Lung (tissue), 12 donors: ENCODE results near the gene POC1A. TPM values are rescaled to one million over a fixed set of nuclear protein-coding genes. Genes with fewer than 3 reads are reported as not detected.

Experiments
- ATAC-seq: fragments of 200-7000 bp; cut with Tn5 transposase; one replicate; pipeline ENCODE4 v1.9.1; 2020; ENCODE audit warnings: moderate number of reproducible peaks; ENCODE audit not compliant: insufficient read depth, low FRiP score
- DNase-seq, 3 donors: peaks; one replicate each; pipeline ENCODE4 v3.0.0-alpha.2; 2013 to 2017
- H3K27ac ChIP-seq, 2 donors: one replicate each; pipeline ENCODE4 v1.5.1; 2013; ENCODE audit warnings: mild to moderate bottlenecking in 2 of 2, moderate library complexity in 2 of 2, control low read depth in 1 of 2, inconsistent platforms in 1 of 2, low read depth in 1 of 2, low read length in 1 of 2
- H3K27me3 ChIP-seq, 3 donors: one replicate each; pipeline ENCODE4 v1.5.1; 2013; ENCODE audit warnings: low read length in 2 of 3; ENCODE audit not compliant: control insufficient read depth in 3 of 3, insufficient read depth in 3 of 3
- H3K36me3 ChIP-seq, 4 donors: one replicate each; pipeline ENCODE4 v1.5.1; 2013; ENCODE audit warnings: low read length in 4 of 4, mild to moderate bottlenecking in 1 of 4, moderate library complexity in 1 of 4; ENCODE audit not compliant: control insufficient read depth in 4 of 4, insufficient read depth in 4 of 4
- H3K4me1 ChIP-seq, 5 donors: one replicate each; pipeline ENCODE4 v1.5.1; 2013; ENCODE audit warnings: low read length in 5 of 5, mild to moderate bottlenecking in 2 of 5, moderate library complexity in 1 of 5; ENCODE audit not compliant: control insufficient read depth in 5 of 5, insufficient read depth in 5 of 5
- H3K4me3 ChIP-seq: one replicate; pipeline ENCODE4 v1.5.1; 2013; ENCODE audit warnings: mild to moderate bottlenecking, control low read depth, moderate library complexity
- H3K9ac ChIP-seq, 2 donors: one replicate each; pipeline ENCODE4 v1.5.1; 2013; ENCODE audit warnings: low read length in 2 of 2, control low read depth in 1 of 2; ENCODE audit not compliant: insufficient read depth in 1 of 2
- H3K9me3 ChIP-seq, 4 donors: one replicate each; pipeline ENCODE4 v1.5.1; 2013; ENCODE audit warnings: low read length in 3 of 4, mild to moderate bottlenecking in 1 of 4, moderate library complexity in 1 of 4; ENCODE audit not compliant: control insufficient read depth in 4 of 4, insufficient read depth in 3 of 4
- WGBS, 2 donors: extraction: QIAGEN DNeasy Blood & Tissue Kit; methylation state at CpG; one replicate each; pipeline ENCODE4 v1.1.7; 2013; 5-methylcytosine and 5-hydroxymethylcytosine counted together
- polyA plus RNA-seq, 2 donors: library from polyadenylated mRNA; stranded (reverse); fragments of 200-250 nt; gene quantifications; one replicate each; pipeline ENCODE4 v1.2.1, GENCODE V29; 2013
- total RNA-seq, 2 donors: library from RNA; depleted of rRNA in 1 of 2; stranded (reverse); fragments of >200 nt in 1 of 2; gene quantifications; one replicate each; pipeline ENCODE4 v1.2.1, GENCODE V29; 2014 to 2021
- TF ChIP-seq, protein P1 (sequence below): IDR thresholded peaks from 2 replicates; pipeline ENCODE4 v1.5.1; 2012; ENCODE audit warnings: mild to moderate bottlenecking; ENCODE audit errors: control extremely low read depth, extremely low read depth
- donor health status: control.
- donor health status: control.
- donor health status: Bipolar disorder and iron deficiency.
- donor health status: healthy.
- donor health status: DM: yes; HTN: yes; CAD: no.

Gene POC1A
- total and polyA plus RNA-seq, 4 donors = 2.3 to 5.4 (median 4.0) TPM

DNA sequence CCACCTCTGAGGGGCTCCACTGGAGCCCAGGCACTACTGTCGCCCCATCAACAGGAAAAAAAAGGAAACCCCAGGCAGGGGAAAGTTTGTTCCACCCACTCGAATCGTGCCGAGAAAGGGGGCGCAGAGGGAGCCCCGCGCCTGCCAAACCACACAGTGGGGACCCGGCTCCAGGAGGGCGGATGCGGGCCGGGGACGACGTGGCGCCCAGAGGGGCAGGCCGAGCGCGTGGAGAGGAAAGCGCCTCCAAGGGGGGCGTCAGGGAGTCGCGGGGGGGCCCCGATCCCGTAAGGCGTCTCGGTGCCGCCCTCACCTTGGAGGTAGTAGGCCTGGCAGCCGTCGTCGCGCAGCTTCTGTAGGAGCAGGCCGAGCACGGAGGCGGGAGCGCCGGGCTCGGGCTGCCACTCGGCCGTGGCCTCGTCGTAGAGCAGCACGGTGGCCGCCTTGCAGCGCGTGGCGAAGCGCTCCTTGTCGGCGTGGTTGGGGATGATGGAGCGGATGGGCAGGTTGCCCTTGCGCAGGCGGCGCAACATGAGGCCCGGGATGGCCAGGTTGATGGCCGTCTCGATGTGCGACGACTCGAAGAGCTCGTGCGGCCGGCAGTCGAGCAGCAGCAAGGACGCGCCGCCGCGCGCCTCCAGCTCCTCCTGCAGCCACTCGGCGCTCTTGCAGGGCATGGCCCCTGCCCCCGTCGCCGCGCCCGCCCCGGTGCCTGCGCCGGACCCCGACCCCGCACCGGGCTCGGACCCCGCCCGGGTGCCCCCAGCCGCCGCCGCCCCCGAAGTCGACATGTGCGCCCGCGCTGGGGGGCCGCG is 98.5 kb downstream of the POC1A start:
- H3K9ac ChIP-seq = peak overlapping the region in 1 of 2 donors; percentile 46
- H3K36me3 ChIP-seq = peaks cover under 1 to 20% (median 9%) of the 10 kb centered on the region in 4 donors
- H3K27ac ChIP-seq = peak overlapping the region; percentile 89 to 91
- peaks cover 0 to 41% (median 21%) of the 10 kb centered on the region in 5 donors for H3K4me1 ChIP-seq
- TF ChIP-seq, protein P1, sequence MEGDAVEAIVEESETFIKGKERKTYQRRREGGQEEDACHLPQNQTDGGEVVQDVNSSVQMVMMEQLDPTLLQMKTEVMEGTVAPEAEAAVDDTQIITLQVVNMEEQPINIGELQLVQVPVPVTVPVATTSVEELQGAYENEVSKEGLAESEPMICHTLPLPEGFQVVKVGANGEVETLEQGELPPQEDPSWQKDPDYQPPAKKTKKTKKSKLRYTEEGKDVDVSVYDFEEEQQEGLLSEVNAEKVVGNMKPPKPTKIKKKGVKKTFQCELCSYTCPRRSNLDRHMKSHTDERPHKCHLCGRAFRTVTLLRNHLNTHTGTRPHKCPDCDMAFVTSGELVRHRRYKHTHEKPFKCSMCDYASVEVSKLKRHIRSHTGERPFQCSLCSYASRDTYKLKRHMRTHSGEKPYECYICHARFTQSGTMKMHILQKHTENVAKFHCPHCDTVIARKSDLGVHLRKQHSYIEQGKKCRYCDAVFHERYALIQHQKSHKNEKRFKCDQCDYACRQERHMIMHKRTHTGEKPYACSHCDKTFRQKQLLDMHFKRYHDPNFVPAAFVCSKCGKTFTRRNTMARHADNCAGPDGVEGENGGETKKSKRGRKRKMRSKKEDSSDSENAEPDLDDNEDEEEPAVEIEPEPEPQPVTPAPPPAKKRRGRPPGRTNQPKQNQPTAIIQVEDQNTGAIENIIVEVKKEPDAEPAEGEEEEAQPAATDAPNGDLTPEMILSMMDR = no peak
- DNase-seq (peak; percentile 56 to 72 (median 57)), ATAC-seq (no peak)
- H3K9me3 ChIP-seq = no peaks in the 10 kb centered on the region
- H3K4me3 ChIP-seq = peak overlapping the region; percentile 78
- H3K27me3 ChIP-seq = no peaks in the 10 kb centered on the region
- WGBS, 2 donors = 1% methylated on average over 78 to 94 of the region's 94 CpGs

DNA sequence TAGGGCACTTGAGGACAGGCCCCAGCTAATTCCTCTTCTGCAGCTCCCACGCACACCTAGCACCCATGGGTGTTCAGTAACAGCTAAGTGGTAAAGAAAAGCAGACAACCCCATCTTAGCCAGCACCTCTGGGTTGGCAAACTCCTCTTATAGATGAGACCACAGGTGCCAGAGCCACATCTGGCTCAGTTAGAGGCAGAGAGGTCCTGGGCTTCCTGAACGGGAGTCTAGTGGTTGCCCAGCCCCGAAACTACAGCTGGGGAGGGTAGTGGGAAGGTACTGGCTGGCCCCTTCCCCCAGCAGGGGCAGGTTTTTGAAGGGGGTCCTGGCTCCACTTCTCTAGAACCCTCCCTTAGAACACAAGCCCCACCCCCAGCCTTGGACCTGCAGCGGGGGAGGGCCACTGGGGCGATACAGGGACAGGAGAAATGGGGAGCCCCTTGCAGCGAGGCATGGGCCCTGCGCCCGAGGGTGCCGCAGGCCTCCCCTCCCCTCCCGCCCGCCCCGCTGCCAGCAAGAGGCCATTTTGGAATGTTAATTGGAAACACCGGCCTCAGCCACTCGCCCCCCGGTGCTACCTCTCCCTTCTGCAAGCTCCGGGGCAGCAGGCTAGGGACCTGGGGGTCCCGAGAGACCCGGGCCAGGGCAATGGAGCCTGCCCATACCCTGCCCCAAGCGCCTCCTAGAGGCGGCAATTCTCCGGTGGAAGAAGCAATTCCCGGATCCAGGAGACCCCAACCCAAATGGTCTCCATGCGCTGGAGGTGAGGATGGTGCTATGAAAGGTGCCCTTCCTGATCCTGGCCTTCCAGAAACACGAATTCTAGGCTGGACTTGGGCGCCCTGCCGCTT is 99.3 kb downstream of the POC1A start:
- TF ChIP-seq, protein P1 = no peak
- WGBS, 2 donors = 4% methylated on average over 22 to 26 of the region's 26 CpGs
- no peak for ATAC-seq
- peak in 2 of 3 donors; percentile 7 to 19 for DNase-seq
- Histone ChIP-seq H3K9me3 (no peaks in the 10 kb centered on the region), H3K27ac (peak overlapping the region; percentile 89 to 91), H3K4me1 (peaks cover 0 to 44% (median 21%) of the 10 kb centered on the region in 5 donors), H3K4me3 (peak overlapping the region; percentile 78), H3K36me3 (peaks cover 6 to 25% (median 11%) of the 10 kb centered on the region in 4 donors), H3K9ac (peak overlapping the region in 1 of 2 donors; percentile 46), H3K27me3 (no peaks in the 10 kb centered on the region)

DNA sequence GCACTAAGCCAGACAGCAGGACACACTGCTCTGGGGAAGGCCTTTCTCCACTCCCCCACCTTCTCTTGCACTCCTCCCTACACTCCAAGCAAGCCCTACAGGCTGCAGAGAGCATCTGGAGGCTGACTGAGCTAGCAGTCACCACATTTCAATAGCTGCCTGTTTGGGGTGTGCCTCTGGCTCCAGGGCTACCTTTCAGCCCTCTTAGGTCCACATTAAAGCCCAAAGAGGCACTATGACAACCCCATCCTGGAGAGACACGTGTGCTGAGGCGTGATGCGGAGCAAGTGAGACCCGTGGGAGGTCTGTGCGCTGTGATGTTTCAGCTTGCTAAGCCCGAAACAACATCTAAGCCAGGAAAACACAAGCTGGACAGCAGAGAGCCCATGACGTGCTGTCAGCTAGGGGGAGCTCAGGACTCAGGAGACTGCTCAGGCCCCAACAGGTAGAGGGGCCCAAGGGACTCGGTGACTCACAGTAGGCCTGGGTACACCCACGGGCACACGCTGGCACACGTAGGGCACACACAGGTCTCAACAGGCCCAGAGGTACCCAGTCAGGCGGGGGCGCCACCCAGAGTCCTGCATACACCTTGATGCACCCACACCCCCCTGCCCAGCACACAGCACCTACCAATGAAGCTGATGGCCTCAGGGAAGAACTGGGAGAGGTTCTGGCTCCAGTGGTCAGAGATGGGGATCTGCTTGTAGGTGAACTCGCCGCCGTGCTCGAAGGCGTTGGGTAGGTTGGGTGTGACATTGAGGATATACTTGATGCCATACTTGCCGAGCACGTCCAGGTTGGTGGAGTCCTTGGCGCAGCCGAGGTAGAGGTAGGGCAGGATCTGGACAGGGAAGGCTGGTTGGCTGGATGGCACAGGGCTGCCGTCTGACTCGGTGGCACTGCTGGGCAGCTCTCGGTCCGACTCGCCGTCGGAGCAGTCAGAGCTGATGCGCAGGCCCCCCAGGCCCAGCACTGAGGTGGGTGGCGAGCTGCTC is 100.6 kb downstream of the POC1A start:
- WGBS, 2 donors = 74 to 83% methylated on average over 31 of the region's 31 CpGs
- Histone ChIP-seq H3K4me3 (no peak overlapping the region), H3K36me3 (peaks cover 10 to 34% (median 11%) of the 10 kb centered on the region in 4 donors), H3K27ac (peak overlapping the region; percentile 60 to 79), H3K9me3 (no peaks in the 10 kb centered on the region), H3K4me1 (peaks cover 0 to 50% (median 21%) of the 10 kb centered on the region in 5 donors), H3K27me3 (no peaks in the 10 kb centered on the region), H3K9ac (peak overlapping the region in 1 of 2 donors; percentile 48)
- ATAC-seq (no peak), DNase-seq (no peak)
- TF ChIP-seq, protein P1 = no peak
